ENCODE data around the gene HECW1.

The HECW1 gene

GRCh38 chr7:43385309-43385680 lies 272.8 kb downstream of the HECW1 start:
- no peak for DNase-seq

- no peak for DNase-seq
Measured at GRCh38 chr7:43385856-43386255, 273.4 kb downstream of the HECW1 start.

GRCh38 chr7:43387932-43388331 lies 275.5 kb downstream of the HECW1 start:
- DNase-seq = no peak

- DNase-seq = no peak
Measured at GRCh38 chr7:43390576-43390975, 278.1 kb downstream of the HECW1 start.

GRCh38 chr7:43391518-43391917 lies 279.1 kb downstream of the HECW1 start:
- no peak for DNase-seq

GRCh38 chr7:43392638-43393330 lies 280.3 kb downstream of the HECW1 start:
- DNase-seq = no peak

- no peak for DNase-seq
Measured at GRCh38 chr7:43394441-43395130, 282.1 kb downstream of the HECW1 start.

- DNase-seq = no peak
Measured at GRCh38 chr7:43395351-43395750, 282.9 kb downstream of the HECW1 start.

GRCh38 chr7:43396187-43396740 lies 283.8 kb downstream of the HECW1 start:
- no peak for DNase-seq

- DNase-seq = no peak
Measured at GRCh38 chr7:43398831-43399230, 286.4 kb downstream of the HECW1 start.

GRCh38 chr7:43405948-43406347 lies 293.5 kb downstream of the HECW1 start:
- DNase-seq = no peak

GRCh38 chr7:43406961-43407360 lies 294.5 kb downstream of the HECW1 start:
- no peak for DNase-seq

GRCh38 chr7:43408981-43409380 lies 296.5 kb downstream of the HECW1 start:
- DNase-seq = no peak

GRCh38 chr7:43417455-43417854 lies 305.0 kb downstream of the HECW1 start:
- DNase-seq = no peak

- no peak for DNase-seq
Measured at GRCh38 chr7:43430411-43430810, 318.0 kb downstream of the HECW1 start.

- no peak for DNase-seq
Measured at GRCh38 chr7:43431020-43431595, 318.7 kb downstream of the HECW1 start.

- no peak for DNase-seq
Measured at GRCh38 chr7:43433639-43434038, 321.2 kb downstream of the HECW1 start.

- DNase-seq = no peak
Measured at GRCh38 chr7:43437001-43437400, 324.6 kb downstream of the HECW1 start.

GRCh38 chr7:43438897-43439479 lies 326.5 kb downstream of the HECW1 start:
- DNase-seq = no peak

GRCh38 chr7:43439631-43440401 lies 327.4 kb downstream of the HECW1 start:
- no peak for DNase-seq

GRCh38 chr7:43441231-43442130 lies 329.0 kb downstream of the HECW1 start:
- no peak for DNase-seq

- DNase-seq = no peak
Measured at GRCh38 chr7:43443381-43443780, 330.9 kb downstream of the HECW1 start.

Measured in right hindlimb (tissue), 1 donor.